Large intestine (tissue), 3 donors: Measurements from ENCODE around the gene SELP. TPM values are rescaled to one million over a fixed set of nuclear protein-coding genes. Genes with fewer than 3 reads are reported as not detected.

Experiments
- DNase-seq, 2 donors: peaks; one replicate each; pipeline versions ENCODE4 v3.0.0 to v3.0.0-alpha.2; 2013
- H3K27ac ChIP-seq: one replicate; pipeline ENCODE4 v1.5.1; 2013; ENCODE audit warnings: low read length
- H3K27me3 ChIP-seq: 2 replicates; pipeline ENCODE4 v1.6.1; 2013; ENCODE audit warnings: low read length; ENCODE audit not compliant: control insufficient read depth, insufficient read depth
- H3K36me3 ChIP-seq: 2 replicates; pipeline ENCODE4 v1.6.1; 2013; ENCODE audit warnings: low read length; ENCODE audit not compliant: control insufficient read depth, insufficient read depth
- H3K4me1 ChIP-seq: one replicate; pipeline ENCODE4 v1.6.1; 2013; ENCODE audit warnings: low read length; ENCODE audit not compliant: control insufficient read depth, insufficient read depth
- H3K4me3 ChIP-seq: one replicate; pipeline ENCODE4 v1.5.1; 2013; ENCODE audit warnings: low read length
- H3K9me3 ChIP-seq: one replicate; pipeline ENCODE4 v1.6.1; 2013; ENCODE audit warnings: mild to moderate bottlenecking, low read depth, low read length, moderate library complexity; ENCODE audit not compliant: control insufficient read depth
- WGBS: methylation state at CpG from one replicate; pipeline ENCODE4 v1.1.5; 2013; ENCODE audit warnings: low lambda C conversion rate; ENCODE audit not compliant: insufficient coverage; 5-methylcytosine and 5-hydroxymethylcytosine counted together
- polyA plus RNA-seq: library from polyadenylated mRNA; unstranded; fragments of 120-200 nt; gene quantifications from one replicate; pipeline ENCODE4 v1.2.1, GENCODE V29; 2013

SELP gene
- polyA plus RNA-seq, 1 donor, result 1.8 TPM

DNA sequence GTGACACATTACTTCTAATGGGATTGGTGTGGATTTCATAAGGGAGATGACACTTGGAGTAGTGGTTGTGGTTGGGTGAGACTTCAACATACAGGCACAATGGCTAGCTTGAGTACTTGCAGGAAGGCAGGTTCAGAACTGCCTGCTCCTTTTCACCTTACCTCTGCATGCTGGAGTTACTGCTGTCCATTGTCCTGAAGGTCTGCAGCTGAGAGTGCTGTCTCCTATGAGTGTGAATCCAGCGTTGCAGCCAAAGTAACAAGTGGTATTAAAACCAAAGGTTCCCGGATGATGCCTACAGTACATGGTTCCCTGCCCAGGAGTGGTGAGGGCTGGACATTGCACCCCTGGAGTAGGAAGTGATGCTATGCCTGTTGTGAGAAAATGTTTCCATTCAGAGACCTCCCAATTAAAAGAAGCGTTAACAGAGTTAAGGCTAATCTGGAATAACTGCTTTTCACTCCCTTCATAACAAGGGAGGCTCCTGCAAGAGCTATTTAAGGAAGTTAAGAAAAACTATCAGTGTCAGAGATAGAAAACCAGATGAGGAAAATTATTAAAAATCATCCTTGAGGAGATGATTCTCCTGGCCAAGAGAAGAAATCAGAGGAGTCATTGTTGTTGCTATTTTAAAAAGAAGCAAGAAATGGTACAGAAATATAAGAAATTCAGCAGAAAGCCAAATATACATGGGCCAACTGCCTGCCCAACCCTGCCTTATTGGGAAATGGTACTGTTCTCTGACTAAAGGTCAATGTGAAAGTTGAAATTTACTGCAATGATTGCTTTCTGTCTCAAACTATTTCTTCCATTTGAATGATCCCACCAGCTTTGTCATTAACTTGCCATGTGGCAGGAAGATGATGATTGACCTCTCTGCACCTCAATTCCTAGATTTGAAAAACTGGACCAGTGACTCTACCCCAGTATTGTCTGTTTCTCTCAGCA, 33.9 kb downstream of the SELP start:
- no peaks in the 10 kb centered on the region for H3K4me1 ChIP-seq
- H3K4me3 ChIP-seq, result no peak overlapping the region
- H3K27me3 ChIP-seq, result peaks cover 4% of the 10 kb centered on the region
- H3K9me3 ChIP-seq, result no peaks in the 10 kb centered on the region
- no CpG with 5 or more reads among the region's 3 CpGs for WGBS
- no peak overlapping the region for H3K27ac ChIP-seq
- no peaks in the 10 kb centered on the region for H3K36me3 ChIP-seq
- peak in 1 of 2 donors; percentile 13 for DNase-seq

DNA sequence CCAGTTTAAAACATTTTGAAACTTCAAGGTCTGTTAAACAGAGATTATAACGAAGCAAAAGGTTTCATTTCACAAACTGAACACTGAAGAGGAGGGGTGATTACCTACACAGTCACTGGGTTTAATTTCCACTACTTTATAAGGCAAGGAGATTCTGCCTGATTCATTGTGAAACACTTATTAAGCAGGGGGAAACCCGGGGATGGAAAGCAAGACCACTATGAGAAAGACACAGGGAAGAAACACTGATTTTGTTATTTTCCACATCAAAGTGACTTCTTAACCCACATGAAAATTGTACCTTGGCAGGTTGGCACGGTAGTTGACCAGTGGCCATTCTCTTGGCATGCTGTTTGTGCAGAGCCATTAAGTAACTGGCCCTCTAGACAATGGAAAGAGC, 35.5 kb downstream of the SELP start:
- no peak overlapping the region for H3K4me3 ChIP-seq
- no peak for DNase-seq
- H3K27ac ChIP-seq, result no peak overlapping the region
- no peaks in the 10 kb centered on the region for H3K4me1 ChIP-seq
- H3K27me3 ChIP-seq, result peaks cover 2% of the 10 kb centered on the region
- H3K9me3 ChIP-seq, result no peaks in the 10 kb centered on the region
- no peaks in the 10 kb centered on the region for H3K36me3 ChIP-seq
- WGBS, result 80% methylated on average over 1 of the region's 3 CpGs

- no CpG with 5 or more reads among the region's 5 CpGs for WGBS
- Histone ChIP-seq H3K4me3 (no peak overlapping the region), H3K27ac (no peak overlapping the region), H3K9me3 (no peaks in the 10 kb centered on the region), H3K4me1 (no peaks in the 10 kb centered on the region), H3K36me3 (no peaks in the 10 kb centered on the region), H3K27me3 (peaks cover 21% of the 10 kb centered on the region)
- no peak for DNase-seq
Measured at GRCh38 chr1:169590932-169591331, 39.0 kb downstream of the SELP start.

DNA sequence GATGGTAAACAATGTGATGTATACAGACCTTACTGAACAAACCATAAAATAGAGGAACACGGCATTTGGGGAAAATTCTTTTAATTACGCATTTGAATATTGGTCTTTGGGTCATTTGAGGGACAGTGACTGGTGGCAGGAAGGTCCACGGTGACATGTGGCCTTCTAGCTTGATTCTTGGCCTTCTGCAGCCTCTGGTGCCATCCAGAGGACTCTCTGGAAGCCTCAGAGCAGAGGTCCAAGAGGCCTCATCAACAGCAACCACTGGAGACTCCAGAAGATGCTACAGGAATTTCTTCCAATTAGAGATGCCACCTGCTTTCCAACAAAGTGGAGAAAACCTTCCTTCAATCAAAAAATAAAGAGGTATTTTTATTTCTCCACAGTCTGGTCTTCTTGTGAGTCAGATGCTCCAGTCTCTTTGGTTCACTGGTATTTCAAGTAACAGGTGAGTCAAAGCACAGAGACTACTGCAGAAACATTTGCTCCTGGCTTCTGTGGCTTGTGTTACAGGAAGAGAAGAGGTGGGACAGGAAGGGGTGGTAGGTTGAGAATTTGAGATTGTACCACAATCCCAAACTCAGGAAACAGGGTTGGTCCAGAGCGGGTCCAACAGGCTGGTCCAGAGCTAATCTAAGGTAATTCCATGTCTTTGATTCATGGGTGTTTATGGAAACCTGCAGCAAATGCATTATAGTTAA, 41.0 kb downstream of the SELP start:
- Histone ChIP-seq H3K4me1 (no peaks in the 10 kb centered on the region), H3K4me3 (no peak overlapping the region), H3K9me3 (no peaks in the 10 kb centered on the region), H3K27ac (no peak overlapping the region), H3K27me3 (peaks cover 26% of the 10 kb centered on the region), H3K36me3 (no peaks in the 10 kb centered on the region)
- no CpG with 5 or more reads among the region's 4 CpGs for WGBS
- no peak for DNase-seq

DNA sequence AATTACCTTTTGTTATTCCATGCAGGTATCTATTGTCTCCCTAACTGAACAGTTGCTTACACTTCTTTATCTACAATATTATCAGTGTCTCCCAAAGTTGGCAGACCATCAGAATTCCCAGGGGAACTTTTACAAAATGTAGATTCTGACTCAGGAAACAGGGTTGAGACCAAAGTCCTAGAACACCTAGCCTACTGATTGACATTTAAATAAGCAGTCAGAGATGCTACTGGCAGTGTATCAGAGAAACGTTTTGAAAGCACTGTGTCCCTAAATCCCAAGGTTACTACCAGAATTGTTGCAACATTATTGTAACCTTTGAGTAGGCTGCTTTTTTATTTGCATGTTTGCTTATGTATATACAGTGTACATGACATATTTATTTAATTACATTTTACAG, 41.8 kb downstream of the SELP start:
- Histone ChIP-seq H3K4me3 (no peak overlapping the region), H3K4me1 (no peaks in the 10 kb centered on the region), H3K9me3 (no peaks in the 10 kb centered on the region), H3K36me3 (no peaks in the 10 kb centered on the region), H3K27ac (no peak overlapping the region), H3K27me3 (peaks cover 28% of the 10 kb centered on the region)
- DNase-seq, result no peak
- WGBS, result no CpG with 5 or more reads among the region's 1 CpG

DNA sequence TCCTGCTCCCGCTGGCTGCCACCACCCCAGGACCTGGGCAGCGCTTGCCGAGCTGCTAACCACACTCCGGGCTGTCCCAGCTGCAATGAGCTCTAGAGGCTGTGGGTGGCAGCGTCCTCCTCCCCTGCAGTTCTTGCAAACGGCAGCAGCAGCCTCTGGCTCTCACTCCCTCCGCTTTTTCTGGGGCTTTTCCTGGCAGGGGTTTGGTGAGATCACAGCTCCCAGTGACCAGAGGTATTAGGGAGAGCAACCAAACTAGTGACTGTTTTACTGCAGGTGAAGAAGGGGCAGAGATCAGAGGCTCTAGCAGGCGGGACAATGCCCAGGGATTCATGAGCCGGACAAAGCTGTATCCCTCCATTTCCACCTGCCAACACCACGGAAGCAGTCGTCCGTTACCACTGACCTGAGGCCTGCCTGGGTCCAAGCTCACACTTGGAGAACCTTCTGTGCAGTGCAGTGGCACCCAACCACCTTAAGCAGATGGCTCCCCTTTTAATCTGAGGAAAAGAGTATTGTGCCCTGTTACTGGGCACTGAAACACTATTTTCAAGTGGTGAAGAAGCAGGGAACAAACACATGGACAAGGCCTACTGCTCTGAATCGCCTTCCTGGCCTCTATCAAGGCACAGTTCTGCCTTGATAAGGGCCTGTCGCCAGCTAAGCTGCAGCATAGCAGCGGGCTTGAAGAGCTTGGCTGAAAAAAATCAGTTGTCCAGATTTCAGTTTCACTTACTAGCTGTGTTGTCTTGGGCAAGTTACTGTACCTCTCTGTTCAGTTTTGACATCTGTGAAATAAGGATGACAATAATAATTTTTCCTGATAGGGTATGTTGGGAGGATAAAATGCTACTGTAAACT, 43.3 kb downstream of the SELP start, which contains the start of gene F5:
TSS of gene F5 (minus strand) at position 87 of the 861 bp plus-strand sequence. CDS start 95 bp downstream, outside the sequence.
- H3K36me3 ChIP-seq, result no peaks in the 10 kb centered on the region
- no peaks in the 10 kb centered on the region for H3K4me1 ChIP-seq
- H3K9me3 ChIP-seq, result no peaks in the 10 kb centered on the region
- H3K27ac ChIP-seq, result no peak within 1 kb of the TSS
- peaks cover 31% of the 10 kb centered on the region for H3K27me3 ChIP-seq
- H3K4me3 ChIP-seq, result no peak within 1 kb of the TSS
- DNase-seq, result peak in 1 of 2 donors; percentile 43
- no CpG with 5 or more reads among the region's 15 CpGs for WGBS

DNA sequence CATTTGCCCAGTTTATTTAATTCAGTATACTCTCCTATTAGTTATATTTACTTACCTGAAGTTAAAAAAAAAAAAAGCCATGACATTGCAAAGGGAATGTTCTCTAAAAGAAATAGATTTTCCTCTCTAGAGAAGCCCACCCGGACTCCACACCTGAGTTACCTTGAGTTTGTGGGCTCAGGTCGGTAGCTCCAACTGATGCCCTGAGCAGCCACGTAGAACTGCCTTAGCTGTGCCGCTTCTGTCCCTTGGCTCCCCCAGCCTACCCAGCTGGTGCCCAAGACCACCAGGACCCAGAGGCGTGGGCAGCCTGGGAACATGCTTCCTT, 43.9 kb downstream of the SELP start:
- DNase-seq, result no peak
- WGBS, result no CpG with 5 or more reads among the region's 5 CpGs
- H3K4me1 ChIP-seq, result no peaks in the 10 kb centered on the region
- H3K36me3 ChIP-seq, result no peaks in the 10 kb centered on the region
- no peak overlapping the region for H3K27ac ChIP-seq
- peaks cover 31% of the 10 kb centered on the region for H3K27me3 ChIP-seq
- H3K4me3 ChIP-seq, result no peak overlapping the region
- no peaks in the 10 kb centered on the region for H3K9me3 ChIP-seq

GRCh38 chr1:169585181-169585580, 44.7 kb downstream of the SELP start:
- H3K36me3 ChIP-seq, result no peaks in the 10 kb centered on the region
- H3K9me3 ChIP-seq, result no peaks in the 10 kb centered on the region
- peaks cover 31% of the 10 kb centered on the region for H3K27me3 ChIP-seq
- no peak for DNase-seq
- no peak overlapping the region for H3K4me3 ChIP-seq
- no peak overlapping the region for H3K27ac ChIP-seq
- no peaks in the 10 kb centered on the region for H3K4me1 ChIP-seq

DNA sequence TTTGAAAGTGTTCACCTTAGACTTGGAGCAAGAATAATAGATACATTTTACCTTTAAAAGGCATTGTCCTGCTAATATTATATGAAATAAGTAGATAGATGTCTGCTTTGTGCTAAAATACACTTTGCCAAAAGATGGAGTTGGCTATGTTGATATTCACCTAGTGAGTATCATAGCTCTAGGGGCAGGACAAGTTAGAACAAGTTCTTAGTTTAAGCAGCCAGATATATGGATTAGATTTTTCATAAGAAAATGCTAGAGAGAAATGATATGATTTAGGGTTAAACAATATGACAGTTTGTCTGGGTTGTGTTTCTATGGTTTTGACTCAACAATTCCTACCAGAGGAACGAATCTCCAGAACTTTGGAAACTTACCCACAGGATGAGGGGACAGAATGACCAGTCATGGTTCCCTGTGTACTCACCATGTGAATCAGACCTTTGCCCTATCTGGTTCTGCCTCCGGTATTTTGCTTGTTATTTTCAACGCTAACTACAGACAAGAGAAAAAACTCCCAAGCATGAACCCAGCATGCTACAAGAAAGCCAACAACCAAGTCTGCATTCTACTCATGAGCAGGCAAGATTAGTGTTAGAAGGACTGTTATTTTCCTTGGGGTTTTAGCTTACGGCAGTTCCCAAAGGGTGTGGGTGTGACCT, 45.3 kb downstream of the SELP start:
- Histone ChIP-seq H3K9me3 (no peaks in the 10 kb centered on the region), H3K27me3 (peaks cover 31% of the 10 kb centered on the region), H3K4me3 (no peak overlapping the region), H3K4me1 (no peaks in the 10 kb centered on the region), H3K27ac (no peak overlapping the region), H3K36me3 (no peaks in the 10 kb centered on the region)
- no CpG with 5 or more reads among the region's 4 CpGs for WGBS
- DNase-seq, result peak in 1 of 2 donors; percentile 1
